Measurements from ENCODE around the gene RPL35. TPM values are rescaled to one million over a fixed set of nuclear protein-coding genes. Genes with fewer than 3 reads are reported as not detected.
A peak's percentile ranks its signal among the peaks of the same experiment; 100 is the strongest.

The RPL35 gene
- total RNA-seq, 1 experiment from 2014 or later: 1,637 TPM

GRCh38 chr9:124852829-124853531 is 8.8 kb downstream of the RPL35 start, which contains the start of gene WDR38:
Gene WDR38 (plus strand): TSS chr9:124853460. CDS start chr9:124853532, 72 bp downstream.
- POLR2A ChIA-PET (ENCODE audit: low non-redundant PET): no interaction called here
- no peaks in the 10 kb centered on the region for H3K9me3 ChIP-seq (ENCODE audit: low read depth, low read length, poor library complexity, severe bottlenecking)
- peak; percentile 85 for DNase-seq (ENCODE audit: low spot score)
- H3K4me1 ChIP-seq (ENCODE audit: insufficient read depth, low read length, poor library complexity, severe bottlenecking): peaks cover 6% of the 10 kb centered on the region
- H3K27me3 ChIP-seq (replicated peaks; ENCODE audit: insufficient read depth, low read depth, low read length, poor library complexity): no peaks in the 10 kb centered on the region
- TF ChIP-seq CTCF (conservative IDR thresholded peaks at IDR 0.05; ENCODE audit: low read depth, low read length) (peak; percentile 93), EZH2 (IDR thresholded peaks at IDR 0.05; ENCODE audit: borderline replicate concordance, low read depth, low read length, poor library complexity, severe bottlenecking) (no peak)
- intact Hi-C loops (cut with micrococcal nuclease; ENCODE audit: unreplicated experiment): loop anchor here (1.0 to 10.0 kb wide), 5 partner anchors 79 to 522 kb away; partner anchors contain the start of genes PSMB7 and SCAI
- CTCF ChIA-PET: interaction anchor here (0.6 to 3.0 kb wide), 16 partner anchors 10 to 301 kb away, joined by 3 to 58 read pairs (median 3); partner anchors contain the start of genes NR6A1 and OLFML2A
- peaks cover 15% of the 10 kb centered on the region for H3K36me3 ChIP-seq (ENCODE audit: insufficient read depth, low read length, poor library complexity, severe bottlenecking)
- no peak within 1 kb of the TSS for H3K27ac ChIP-seq (ENCODE audit: low read depth, low read length, poor library complexity, severe bottlenecking)
- peak within 1 kb of the TSS; percentile 44 for H3K4me3 ChIP-seq (ENCODE audit: low read depth, low read length, poor library complexity, severe bottlenecking)
- no TSS peak for BruUV-seq (replicated peaks)

- no peak overlapping the region for H3K27ac ChIP-seq (ENCODE audit: low read depth, low read length, poor library complexity, severe bottlenecking)
- TF ChIP-seq CTCF (conservative IDR thresholded peaks at IDR 0.05; ENCODE audit: low read depth, low read length): no peak
- TF ChIP-seq EZH2 (IDR thresholded peaks at IDR 0.05; ENCODE audit: borderline replicate concordance, low read depth, low read length, poor library complexity, severe bottlenecking): no peak
- peaks cover 8% of the 10 kb centered on the region for H3K36me3 ChIP-seq (ENCODE audit: insufficient read depth, low read length, poor library complexity, severe bottlenecking)
- intact Hi-C loops (cut with micrococcal nuclease; ENCODE audit: unreplicated experiment): loop anchor here (5.0 to 10.0 kb wide), 4 partner anchors 235 to 523 kb away; partner anchors contain the start of genes PSMB7 and SCAI
- POLR2A ChIA-PET (ENCODE audit: low non-redundant PET): no interaction called here
- H3K9me3 ChIP-seq (ENCODE audit: low read depth, low read length, poor library complexity, severe bottlenecking): no peaks in the 10 kb centered on the region
- DNase-seq (ENCODE audit: low spot score): no peak
- CTCF ChIA-PET: interaction anchor here (0.8 to 3.0 kb wide), 11 partner anchors 10 to 300 kb away, joined by 3 to 58 read pairs (median 4); partner anchors contain the start of gene NR6A1
- BruUV-seq (replicated peaks): no TSS peak
- peaks cover 6% of the 10 kb centered on the region for H3K4me1 ChIP-seq (ENCODE audit: insufficient read depth, low read length, poor library complexity, severe bottlenecking)
- H3K4me3 ChIP-seq (ENCODE audit: low read depth, low read length, poor library complexity, severe bottlenecking): peak overlapping the region; percentile 44
- H3K27me3 ChIP-seq (replicated peaks; ENCODE audit: insufficient read depth, low read depth, low read length, poor library complexity): no peaks in the 10 kb centered on the region
Observed at GRCh38 chr9:124852121-124852828, 9.5 kb downstream of the RPL35 start.

- Histone ChIP-seq H3K4me1 (ENCODE audit: insufficient read depth, low read length, poor library complexity, severe bottlenecking) (peaks cover 6% of the 10 kb centered on the region), H3K9me3 (ENCODE audit: low read depth, low read length, poor library complexity, severe bottlenecking) (no peaks in the 10 kb centered on the region), H3K27me3 (replicated peaks; ENCODE audit: insufficient read depth, low read depth, low read length, poor library complexity) (no peaks in the 10 kb centered on the region), H3K27ac (ENCODE audit: low read depth, low read length, poor library complexity, severe bottlenecking) (no peak overlapping the region), H3K36me3 (ENCODE audit: insufficient read depth, low read length, poor library complexity, severe bottlenecking) (no peaks in the 10 kb centered on the region), H3K4me3 (ENCODE audit: low read depth, low read length, poor library complexity, severe bottlenecking) (no peak overlapping the region)
- intact Hi-C loops (cut with micrococcal nuclease; ENCODE audit: unreplicated experiment): loop anchor here (5.0 to 10.0 kb wide), 4 partner anchors 232 to 525 kb away; partner anchors contain the start of genes PSMB7 and SCAI
- BruUV-seq (replicated peaks): no TSS peak
- POLR2A ChIA-PET (ENCODE audit: low non-redundant PET): no interaction called here
- TF ChIP-seq CTCF (conservative IDR thresholded peaks at IDR 0.05; ENCODE audit: low read depth, low read length): no peak
- TF ChIP-seq EZH2 (IDR thresholded peaks at IDR 0.05; ENCODE audit: borderline replicate concordance, low read depth, low read length, poor library complexity, severe bottlenecking): no peak
- DNase-seq (ENCODE audit: low spot score): no peak
- CTCF ChIA-PET: interaction anchor here (0.8 kb wide), 1 partner anchor 70 kb away, joined by 3 read pairs; no protein-coding TSS in a partner anchor
Observed at GRCh38 chr9:124849801-124850200, 12.0 kb downstream of the RPL35 start.

All from A673 (cell line).